ENCODE measurements around the gene GPRC5B. TPM values are rescaled to one million over a fixed set of nuclear protein-coding genes. Genes with fewer than 3 reads are reported as not detected.

Gene GPRC5B
- total RNA-seq, 4 donors from 2014 or later: 1.9 to 17.3 (median 5.1) TPM

DNA sequence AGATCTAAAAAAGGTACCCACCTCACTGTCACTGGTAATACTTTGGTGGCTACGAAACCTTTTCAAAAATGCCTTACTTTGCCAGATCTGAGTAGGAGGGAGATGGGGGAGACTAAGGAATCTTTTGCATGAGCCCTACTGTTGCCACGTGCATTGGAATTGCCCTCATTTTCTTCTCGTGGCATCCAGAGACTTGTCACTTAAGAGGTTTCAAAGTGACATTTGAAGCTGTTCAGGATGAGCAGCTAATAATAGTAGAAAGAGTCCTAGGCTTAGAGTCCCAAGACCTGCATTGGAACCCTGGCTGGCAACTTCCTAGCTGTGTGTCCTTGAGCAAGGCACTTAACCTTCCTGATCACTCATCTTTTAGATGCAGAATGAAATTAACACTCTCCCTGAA lies 43.5 kb downstream of the GPRC5B start:
- intact Hi-C loops (cut with DNase I; ENCODE audit: low total_unique reads): no loop called here
- WGBS, 2 donors (ENCODE audit: low coverage in 1 of 2): 81 to 100% methylated on average over 3 of the region's 3 CpGs
- Histone ChIP-seq H3K36me3 (no peaks in the 10 kb centered on the region), H3K27me3 (no peaks in the 10 kb centered on the region), H3K4me3 (no peak overlapping the region), H3K9me3 (no peaks in the 10 kb centered on the region), H3K27ac (no peak overlapping the region), H3K4me1 (peaks cover 0 to 7% (median 0%) of the 10 kb centered on the region in 4 donors)
- in situ Hi-C loops (cut with MboI; ENCODE audit: low pct_ligation_motif_present in 1 of 4, low pct_unique_long_range_greater_than_20kb in 1 of 4, low sequenced_read_pairs in 3 of 4): no loop called here
- no peak for DNase-seq
- TF ChIP-seq EP300 (IDR thresholded peaks at IDR 0.05; ENCODE audit: low read depth): no peak
- no peak for TF ChIP-seq POLR2AphosphoS5 (IDR thresholded peaks at IDR 0.05)
- TF ChIP-seq, protein P1, sequence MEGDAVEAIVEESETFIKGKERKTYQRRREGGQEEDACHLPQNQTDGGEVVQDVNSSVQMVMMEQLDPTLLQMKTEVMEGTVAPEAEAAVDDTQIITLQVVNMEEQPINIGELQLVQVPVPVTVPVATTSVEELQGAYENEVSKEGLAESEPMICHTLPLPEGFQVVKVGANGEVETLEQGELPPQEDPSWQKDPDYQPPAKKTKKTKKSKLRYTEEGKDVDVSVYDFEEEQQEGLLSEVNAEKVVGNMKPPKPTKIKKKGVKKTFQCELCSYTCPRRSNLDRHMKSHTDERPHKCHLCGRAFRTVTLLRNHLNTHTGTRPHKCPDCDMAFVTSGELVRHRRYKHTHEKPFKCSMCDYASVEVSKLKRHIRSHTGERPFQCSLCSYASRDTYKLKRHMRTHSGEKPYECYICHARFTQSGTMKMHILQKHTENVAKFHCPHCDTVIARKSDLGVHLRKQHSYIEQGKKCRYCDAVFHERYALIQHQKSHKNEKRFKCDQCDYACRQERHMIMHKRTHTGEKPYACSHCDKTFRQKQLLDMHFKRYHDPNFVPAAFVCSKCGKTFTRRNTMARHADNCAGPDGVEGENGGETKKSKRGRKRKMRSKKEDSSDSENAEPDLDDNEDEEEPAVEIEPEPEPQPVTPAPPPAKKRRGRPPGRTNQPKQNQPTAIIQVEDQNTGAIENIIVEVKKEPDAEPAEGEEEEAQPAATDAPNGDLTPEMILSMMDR (IDR thresholded peaks at IDR 0.05): no peak
- no peak for TF ChIP-seq POLR2A (IDR thresholded peaks at IDR 0.05)

DNA sequence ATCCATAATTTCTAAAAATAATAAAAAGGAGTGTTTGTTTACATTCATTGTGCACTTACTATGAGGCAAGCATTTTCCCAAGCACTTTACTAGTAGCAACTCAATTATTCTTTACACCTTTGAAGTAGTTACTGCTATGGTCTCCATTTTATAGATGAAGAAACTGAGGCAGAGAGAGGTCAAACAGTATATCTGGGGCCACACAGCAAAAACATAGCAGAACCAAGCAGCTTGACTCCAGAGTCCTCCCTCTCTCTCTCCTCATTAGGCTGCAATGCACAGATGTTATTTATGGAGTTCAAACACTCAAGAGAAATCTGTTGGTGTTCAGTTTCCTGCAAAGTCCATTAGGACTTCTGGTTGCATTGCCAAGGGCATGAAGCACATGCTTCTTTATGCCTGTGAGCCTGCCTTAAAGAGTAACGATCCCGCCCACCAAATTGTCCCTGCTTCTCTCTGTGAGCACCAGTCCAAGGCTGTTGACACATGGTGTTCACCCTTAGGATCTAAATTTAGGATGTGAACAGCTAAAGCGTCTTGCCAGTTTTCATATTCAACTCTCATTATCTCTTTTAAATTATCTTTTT lies 44.0 kb downstream of the GPRC5B start:
- no peak for DNase-seq
- TF ChIP-seq POLR2A (IDR thresholded peaks at IDR 0.05) (no peak), POLR2AphosphoS5 (IDR thresholded peaks at IDR 0.05) (no peak)
- TF ChIP-seq, protein P1 (IDR thresholded peaks at IDR 0.05): no peak
- Histone ChIP-seq H3K27ac (no peak overlapping the region), H3K4me1 (peaks cover 0 to 6% (median 0%) of the 10 kb centered on the region in 4 donors), H3K36me3 (no peaks in the 10 kb centered on the region), H3K27me3 (no peaks in the 10 kb centered on the region), H3K4me3 (no peak overlapping the region), H3K9me3 (no peaks in the 10 kb centered on the region)
- in situ Hi-C loops (cut with MboI; ENCODE audit: low pct_ligation_motif_present in 1 of 4, low pct_unique_long_range_greater_than_20kb in 1 of 4, low sequenced_read_pairs in 3 of 4) (no loop called here), intact Hi-C loops (cut with DNase I; ENCODE audit: low total_unique reads) (no loop called here)
- WGBS, 2 donors (ENCODE audit: low coverage in 1 of 2): 72% methylated on average over 3 of the region's 3 CpGs; no CpG with 5 or more reads in 1 of the 2 donors

DNA sequence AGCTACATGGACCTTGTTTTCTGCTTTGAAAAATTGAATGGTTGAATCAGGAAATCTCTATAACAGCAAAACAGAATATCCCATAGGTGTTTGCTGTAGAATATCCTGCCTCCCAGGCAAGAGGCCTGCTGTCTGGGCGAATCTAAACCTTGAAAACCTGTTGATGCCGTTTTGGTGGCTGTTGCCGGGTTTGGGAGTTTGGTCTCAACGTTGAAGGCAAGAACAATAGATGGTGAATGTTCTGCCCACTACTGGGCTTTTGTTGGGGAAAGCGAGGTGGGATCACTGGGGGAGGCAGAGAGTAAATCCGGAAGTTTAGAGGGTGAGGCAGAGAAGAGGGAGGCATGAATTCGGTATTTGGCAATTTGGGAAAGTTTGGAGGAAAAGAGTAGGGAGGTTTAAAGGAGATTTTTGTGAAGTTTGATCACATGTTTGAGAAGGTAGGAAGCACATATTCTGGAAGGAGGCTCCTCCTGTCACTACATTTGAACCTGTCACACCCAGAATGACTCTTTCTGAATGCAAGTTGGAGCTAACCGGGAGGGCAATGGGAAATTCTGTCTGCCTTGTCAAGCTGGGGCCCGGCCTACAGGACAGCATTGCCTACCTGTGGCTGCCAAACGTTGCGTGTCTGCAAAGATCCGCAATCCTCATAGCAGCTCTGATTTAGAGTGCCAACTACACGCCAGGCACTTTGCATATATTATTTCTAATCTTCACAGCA lies 46.5 kb downstream of the GPRC5B start:
- H3K4me1 ChIP-seq: peaks cover 0 to 3% (median 0%) of the 10 kb centered on the region in 4 donors
- TF ChIP-seq, protein P1 (IDR thresholded peaks at IDR 0.05): no peak
- TF ChIP-seq POLR2AphosphoS5 (IDR thresholded peaks at IDR 0.05) (no peak), POLR2A (IDR thresholded peaks at IDR 0.05) (no peak), EP300 (IDR thresholded peaks at IDR 0.05; ENCODE audit: low read depth) (no peak)
- no peak overlapping the region for H3K27ac ChIP-seq
- WGBS, 2 donors (ENCODE audit: low coverage in 1 of 2): 89 to 95% methylated on average over 4 to 13 of the region's 13 CpGs
- H3K36me3 ChIP-seq: no peaks in the 10 kb centered on the region
- in situ Hi-C loops (cut with MboI; ENCODE audit: low pct_ligation_motif_present in 1 of 4, low pct_unique_long_range_greater_than_20kb in 1 of 4, low sequenced_read_pairs in 3 of 4) (no loop called here), intact Hi-C loops (cut with DNase I; ENCODE audit: low total_unique reads) (no loop called here)
- no peak overlapping the region for H3K4me3 ChIP-seq
- no peaks in the 10 kb centered on the region for H3K27me3 ChIP-seq
- no peak for DNase-seq
- no peaks in the 10 kb centered on the region for H3K9me3 ChIP-seq

DNA sequence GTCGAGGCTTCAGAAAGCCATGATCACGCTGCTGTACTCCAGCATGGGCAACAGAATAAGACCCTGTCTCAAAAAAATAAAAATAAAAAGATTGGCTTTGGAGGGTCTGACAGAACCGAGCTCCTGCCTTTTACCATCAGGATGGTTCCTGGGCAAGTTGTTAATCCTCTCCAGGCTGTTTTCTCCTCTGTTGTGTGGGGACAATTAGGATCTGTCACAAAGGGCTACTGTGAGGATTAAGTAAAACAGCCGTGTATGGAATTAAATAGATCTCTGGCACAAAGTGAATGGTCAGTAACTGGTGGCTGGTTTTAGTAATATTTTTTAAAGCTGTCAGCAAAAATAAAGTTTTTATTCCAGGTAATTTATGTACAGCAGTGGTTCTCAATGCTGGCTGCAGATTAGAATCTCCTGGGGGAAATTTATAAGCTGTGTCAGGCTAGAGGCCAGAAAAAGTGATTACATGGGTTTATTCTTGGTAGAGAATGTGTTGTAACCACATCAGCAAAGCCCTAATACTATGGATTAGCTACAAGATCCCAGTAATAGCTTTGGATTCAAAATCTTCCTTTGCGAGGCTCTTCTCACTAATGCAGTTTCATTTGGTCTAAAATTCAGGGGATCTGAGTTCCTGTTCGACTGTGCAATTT lies 47.2 kb downstream of the GPRC5B start:
- Histone ChIP-seq H3K4me1 (peaks cover 0 to 3% (median 0%) of the 10 kb centered on the region in 4 donors), H3K4me3 (no peak overlapping the region), H3K27me3 (no peaks in the 10 kb centered on the region), H3K9me3 (no peaks in the 10 kb centered on the region), H3K36me3 (no peaks in the 10 kb centered on the region), H3K27ac (no peak overlapping the region)
- TF ChIP-seq EP300 (IDR thresholded peaks at IDR 0.05; ENCODE audit: low read depth): no peak
- TF ChIP-seq, protein P1 (IDR thresholded peaks at IDR 0.05): no peak
- no peak for TF ChIP-seq POLR2AphosphoS5 (IDR thresholded peaks at IDR 0.05)
- no peak for TF ChIP-seq POLR2A (IDR thresholded peaks at IDR 0.05)
- DNase-seq: no peak
- intact Hi-C loops (cut with DNase I; ENCODE audit: low total_unique reads): no loop called here
- WGBS, 2 donors (ENCODE audit: low coverage in 1 of 2): 74 to 88% methylated on average over 5 to 6 of the region's 6 CpGs
- in situ Hi-C loops (cut with MboI; ENCODE audit: low pct_ligation_motif_present in 1 of 4, low pct_unique_long_range_greater_than_20kb in 1 of 4, low sequenced_read_pairs in 3 of 4): no loop called here

Measured in transverse colon (tissue), 4 donors.